ENCODE data around the gene KDR.

KDR gene

GRCh38 chr4:55077577-55077976, 47.8 kb downstream of the KDR start:
- Histone ChIP-seq H3K4me3 (ENCODE audit: low read length) (no peak overlapping the region), H3K27me3 (ENCODE audit: control insufficient read depth, insufficient read depth, low read length) (no peaks in the 10 kb centered on the region)

GRCh38 chr4:55075823-55076716, 49.3 kb downstream of the KDR start:
- Histone ChIP-seq H3K4me3 (ENCODE audit: low read length) (no peak overlapping the region), H3K36me3 (ENCODE audit: control insufficient read depth, low read depth, low read length) (peaks cover 24% of the 10 kb centered on the region), H3K9ac (ENCODE audit: low read length) (no peak overlapping the region), H3K27ac (ENCODE audit: low read length) (no peak overlapping the region), H3K9me3 (ENCODE audit: control insufficient read depth, low read depth, low read length) (no peaks in the 10 kb centered on the region), H3K4me1 (ENCODE audit: control insufficient read depth, low read depth, low read length) (peaks cover 21% of the 10 kb centered on the region), H3K27me3 (ENCODE audit: control insufficient read depth, insufficient read depth, low read length) (no peaks in the 10 kb centered on the region)

More at GRCh38 chr4:55077577-55077976, 47.8 kb downstream of the KDR start:
- Histone ChIP-seq H3K9me3 (ENCODE audit: control insufficient read depth, low read depth, low read length) (no peaks in the 10 kb centered on the region), H3K9ac (ENCODE audit: low read length) (no peak overlapping the region), H3K4me1 (ENCODE audit: control insufficient read depth, low read depth, low read length) (peaks cover 21% of the 10 kb centered on the region), H3K36me3 (ENCODE audit: control insufficient read depth, low read depth, low read length) (peaks cover 34% of the 10 kb centered on the region), H3K27ac (ENCODE audit: low read length) (no peak overlapping the region)

- H3K4me1 ChIP-seq (ENCODE audit: control insufficient read depth, low read depth, low read length): peaks cover 21% of the 10 kb centered on the region
- H3K4me3 ChIP-seq (ENCODE audit: low read length): no peak overlapping the region
- no peaks in the 10 kb centered on the region for H3K9me3 ChIP-seq (ENCODE audit: control insufficient read depth, low read depth, low read length)
- H3K27me3 ChIP-seq (ENCODE audit: control insufficient read depth, insufficient read depth, low read length): no peaks in the 10 kb centered on the region
- H3K9ac ChIP-seq (ENCODE audit: low read length): no peak overlapping the region
- H3K27ac ChIP-seq (ENCODE audit: low read length): no peak overlapping the region
- peaks cover 18% of the 10 kb centered on the region for H3K36me3 ChIP-seq (ENCODE audit: control insufficient read depth, low read depth, low read length)
These were observed 50.0 kb downstream of the KDR start for GRCh38 chr4:55075376-55075775.

GRCh38 chr4:55074386-55074785, 51.0 kb downstream of the KDR start:
- Histone ChIP-seq H3K4me3 (ENCODE audit: low read length) (no peak overlapping the region), H3K9me3 (ENCODE audit: control insufficient read depth, low read depth, low read length) (no peaks in the 10 kb centered on the region), H3K9ac (ENCODE audit: low read length) (no peak overlapping the region), H3K36me3 (ENCODE audit: control insufficient read depth, low read depth, low read length) (peaks cover 8% of the 10 kb centered on the region), H3K27ac (ENCODE audit: low read length) (no peak overlapping the region), H3K27me3 (ENCODE audit: control insufficient read depth, insufficient read depth, low read length) (no peaks in the 10 kb centered on the region), H3K4me1 (ENCODE audit: control insufficient read depth, low read depth, low read length) (peaks cover 20% of the 10 kb centered on the region)

GRCh38 chr4:55071951-55072350, 53.4 kb downstream of the KDR start:
- Histone ChIP-seq H3K9ac (ENCODE audit: low read length) (no peak overlapping the region), H3K4me1 (ENCODE audit: control insufficient read depth, low read depth, low read length) (peaks cover 17% of the 10 kb centered on the region), H3K36me3 (ENCODE audit: control insufficient read depth, low read depth, low read length) (no peaks in the 10 kb centered on the region), H3K4me3 (ENCODE audit: low read length) (no peak overlapping the region), H3K27me3 (ENCODE audit: control insufficient read depth, insufficient read depth, low read length) (no peaks in the 10 kb centered on the region), H3K9me3 (ENCODE audit: control insufficient read depth, low read depth, low read length) (no peaks in the 10 kb centered on the region), H3K27ac (ENCODE audit: low read length) (no peak overlapping the region)

- Histone ChIP-seq H3K27me3 (ENCODE audit: control insufficient read depth, insufficient read depth, low read length) (no peaks in the 10 kb centered on the region), H3K4me3 (ENCODE audit: low read length) (no peak overlapping the region), H3K4me1 (ENCODE audit: control insufficient read depth, low read depth, low read length) (no peaks in the 10 kb centered on the region), H3K9ac (ENCODE audit: low read length) (no peak overlapping the region), H3K27ac (ENCODE audit: low read length) (no peak overlapping the region), H3K36me3 (ENCODE audit: control insufficient read depth, low read depth, low read length) (no peaks in the 10 kb centered on the region), H3K9me3 (ENCODE audit: control insufficient read depth, low read depth, low read length) (no peaks in the 10 kb centered on the region)
These were observed 56.1 kb downstream of the KDR start for GRCh38 chr4:55069248-55069647.

- no peaks in the 10 kb centered on the region for H3K9me3 ChIP-seq (ENCODE audit: control insufficient read depth, low read depth, low read length)
- H3K27ac ChIP-seq (ENCODE audit: low read length): no peak overlapping the region
- no peaks in the 10 kb centered on the region for H3K27me3 ChIP-seq (ENCODE audit: control insufficient read depth, insufficient read depth, low read length)
- H3K4me3 ChIP-seq (ENCODE audit: low read length): no peak overlapping the region
- H3K9ac ChIP-seq (ENCODE audit: low read length): no peak overlapping the region
- H3K36me3 ChIP-seq (ENCODE audit: control insufficient read depth, low read depth, low read length): no peaks in the 10 kb centered on the region
- H3K4me1 ChIP-seq (ENCODE audit: control insufficient read depth, low read depth, low read length): no peaks in the 10 kb centered on the region
These were observed 56.9 kb downstream of the KDR start for GRCh38 chr4:55068522-55068921.

GRCh38 chr4:55066018-55066417, 59.4 kb downstream of the KDR start:
- H3K27ac ChIP-seq (ENCODE audit: low read length): no peak overlapping the region

GRCh38 chr4:55055529-55055928, 69.9 kb downstream of the KDR start:
- no peak overlapping the region for H3K27ac ChIP-seq (ENCODE audit: low read length)
- no peaks in the 10 kb centered on the region for H3K4me1 ChIP-seq (ENCODE audit: control insufficient read depth, low read depth, low read length)
- H3K36me3 ChIP-seq (ENCODE audit: control insufficient read depth, low read depth, low read length): no peaks in the 10 kb centered on the region
- no peaks in the 10 kb centered on the region for H3K27me3 ChIP-seq (ENCODE audit: control insufficient read depth, insufficient read depth, low read length)
- no peak overlapping the region for H3K4me3 ChIP-seq (ENCODE audit: low read length)
- no peak overlapping the region for H3K9ac ChIP-seq (ENCODE audit: low read length)
- H3K9me3 ChIP-seq (ENCODE audit: control insufficient read depth, low read depth, low read length): no peaks in the 10 kb centered on the region

More at GRCh38 chr4:55066018-55066417, 59.4 kb downstream of the KDR start:
- H3K9ac ChIP-seq (ENCODE audit: low read length): no peak overlapping the region
- H3K36me3 ChIP-seq (ENCODE audit: control insufficient read depth, low read depth, low read length): no peaks in the 10 kb centered on the region
- H3K4me1 ChIP-seq (ENCODE audit: control insufficient read depth, low read depth, low read length): no peaks in the 10 kb centered on the region
- no peaks in the 10 kb centered on the region for H3K9me3 ChIP-seq (ENCODE audit: control insufficient read depth, low read depth, low read length)
- no peak overlapping the region for H3K4me3 ChIP-seq (ENCODE audit: low read length)
- H3K27me3 ChIP-seq (ENCODE audit: control insufficient read depth, insufficient read depth, low read length): no peaks in the 10 kb centered on the region

- H3K27me3 ChIP-seq (ENCODE audit: control insufficient read depth, insufficient read depth, low read length): no peaks in the 10 kb centered on the region
- no peaks in the 10 kb centered on the region for H3K4me1 ChIP-seq (ENCODE audit: control insufficient read depth, low read depth, low read length)
- H3K9me3 ChIP-seq (ENCODE audit: control insufficient read depth, low read depth, low read length): no peaks in the 10 kb centered on the region
- H3K27ac ChIP-seq (ENCODE audit: low read length): no peak overlapping the region
- no peak overlapping the region for H3K4me3 ChIP-seq (ENCODE audit: low read length)
- no peak overlapping the region for H3K9ac ChIP-seq (ENCODE audit: low read length)
- H3K36me3 ChIP-seq (ENCODE audit: control insufficient read depth, low read depth, low read length): no peaks in the 10 kb centered on the region
These were observed 73.9 kb downstream of the KDR start for GRCh38 chr4:55051532-55051931.

- Histone ChIP-seq H3K27ac (ENCODE audit: low read length) (no peak overlapping the region), H3K9ac (ENCODE audit: low read length) (no peak overlapping the region), H3K4me1 (ENCODE audit: control insufficient read depth, low read depth, low read length) (no peaks in the 10 kb centered on the region), H3K4me3 (ENCODE audit: low read length) (no peak overlapping the region), H3K9me3 (ENCODE audit: control insufficient read depth, low read depth, low read length) (no peaks in the 10 kb centered on the region), H3K36me3 (ENCODE audit: control insufficient read depth, low read depth, low read length) (no peaks in the 10 kb centered on the region), H3K27me3 (ENCODE audit: control insufficient read depth, insufficient read depth, low read length) (no peaks in the 10 kb centered on the region)
These were observed 74.9 kb downstream of the KDR start for GRCh38 chr4:55050418-55050950.

Data from iPS-18a (cell line).